22Rv1 (cell line): ENCODE measurements around the gene TTLL5.

Source experiments
- ZFX ChIP-seq: fragments of 450-650 bp; IDR thresholded peaks from 2 replicates; pipeline ENCODE4 v1.6.1; 2017; ENCODE audit warnings: antibody characterized with exemption, borderline replicate concordance
- TF ChIP-seq, protein P1 (sequence below): fragments of 450-650 bp; IDR thresholded peaks from 2 replicates; pipeline ENCODE4 v1.5.1; 2017; ENCODE audit warnings: mild to moderate bottlenecking

DNA sequence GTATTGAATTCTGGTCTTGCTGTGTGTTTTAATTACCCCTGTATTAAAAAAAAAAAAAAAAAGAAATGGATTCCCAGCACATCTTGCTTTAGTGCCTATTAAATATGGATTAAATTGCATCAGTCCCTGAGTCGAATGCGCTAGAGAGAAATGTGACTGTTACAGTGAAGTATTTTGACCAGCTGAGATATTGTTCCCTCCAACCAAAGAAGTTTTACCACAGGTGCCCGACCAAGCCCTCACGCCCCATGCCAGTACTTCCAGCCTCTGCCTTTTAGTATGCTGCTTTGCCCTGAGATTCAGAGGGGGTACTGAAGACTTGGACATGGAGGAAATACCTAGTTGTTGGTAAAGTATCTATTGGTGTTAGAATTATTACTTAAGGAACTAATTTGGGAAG lies 159.7 kb downstream of the TTLL5 start:
- TF ChIP-seq, protein P1, sequence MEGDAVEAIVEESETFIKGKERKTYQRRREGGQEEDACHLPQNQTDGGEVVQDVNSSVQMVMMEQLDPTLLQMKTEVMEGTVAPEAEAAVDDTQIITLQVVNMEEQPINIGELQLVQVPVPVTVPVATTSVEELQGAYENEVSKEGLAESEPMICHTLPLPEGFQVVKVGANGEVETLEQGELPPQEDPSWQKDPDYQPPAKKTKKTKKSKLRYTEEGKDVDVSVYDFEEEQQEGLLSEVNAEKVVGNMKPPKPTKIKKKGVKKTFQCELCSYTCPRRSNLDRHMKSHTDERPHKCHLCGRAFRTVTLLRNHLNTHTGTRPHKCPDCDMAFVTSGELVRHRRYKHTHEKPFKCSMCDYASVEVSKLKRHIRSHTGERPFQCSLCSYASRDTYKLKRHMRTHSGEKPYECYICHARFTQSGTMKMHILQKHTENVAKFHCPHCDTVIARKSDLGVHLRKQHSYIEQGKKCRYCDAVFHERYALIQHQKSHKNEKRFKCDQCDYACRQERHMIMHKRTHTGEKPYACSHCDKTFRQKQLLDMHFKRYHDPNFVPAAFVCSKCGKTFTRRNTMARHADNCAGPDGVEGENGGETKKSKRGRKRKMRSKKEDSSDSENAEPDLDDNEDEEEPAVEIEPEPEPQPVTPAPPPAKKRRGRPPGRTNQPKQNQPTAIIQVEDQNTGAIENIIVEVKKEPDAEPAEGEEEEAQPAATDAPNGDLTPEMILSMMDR: no peak
- TF ChIP-seq ZFX: no peak
